NCI-H2081 (cell line): Measurements from ENCODE around the gene CD93.

Experiments
- DNase-seq, 2 experiments: peaks; one replicate each; lab custom pipeline; 2025; lab: John Stamatoyannopoulos, UW

CD93 gene, protein sequence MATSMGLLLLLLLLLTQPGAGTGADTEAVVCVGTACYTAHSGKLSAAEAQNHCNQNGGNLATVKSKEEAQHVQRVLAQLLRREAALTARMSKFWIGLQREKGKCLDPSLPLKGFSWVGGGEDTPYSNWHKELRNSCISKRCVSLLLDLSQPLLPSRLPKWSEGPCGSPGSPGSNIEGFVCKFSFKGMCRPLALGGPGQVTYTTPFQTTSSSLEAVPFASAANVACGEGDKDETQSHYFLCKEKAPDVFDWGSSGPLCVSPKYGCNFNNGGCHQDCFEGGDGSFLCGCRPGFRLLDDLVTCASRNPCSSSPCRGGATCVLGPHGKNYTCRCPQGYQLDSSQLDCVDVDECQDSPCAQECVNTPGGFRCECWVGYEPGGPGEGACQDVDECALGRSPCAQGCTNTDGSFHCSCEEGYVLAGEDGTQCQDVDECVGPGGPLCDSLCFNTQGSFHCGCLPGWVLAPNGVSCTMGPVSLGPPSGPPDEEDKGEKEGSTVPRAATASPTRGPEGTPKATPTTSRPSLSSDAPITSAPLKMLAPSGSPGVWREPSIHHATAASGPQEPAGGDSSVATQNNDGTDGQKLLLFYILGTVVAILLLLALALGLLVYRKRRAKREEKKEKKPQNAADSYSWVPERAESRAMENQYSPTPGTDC

GRCh38 chr20:23086056-23086566 lies at the start of gene CD93:
CD93 (minus strand) TSS chr20:23086324; CDS start chr20:23086192, 132 bp downstream.
- no peak for DNase-seq

GRCh38 chr20:23133560-23133998 lies 47.5 kb upstream of the CD93 start:
- DNase-seq: no peak

GRCh38 chr20:23132930-23133559 lies 46.9 kb upstream of the CD93 start:
- DNase-seq: no peak

- no peak for DNase-seq
These were observed 46.3 kb upstream of the CD93 start for GRCh38 chr20:23132293-23132929.

- DNase-seq: no peak
These were observed 45.6 kb upstream of the CD93 start for GRCh38 chr20:23131766-23132165.

DNA sequence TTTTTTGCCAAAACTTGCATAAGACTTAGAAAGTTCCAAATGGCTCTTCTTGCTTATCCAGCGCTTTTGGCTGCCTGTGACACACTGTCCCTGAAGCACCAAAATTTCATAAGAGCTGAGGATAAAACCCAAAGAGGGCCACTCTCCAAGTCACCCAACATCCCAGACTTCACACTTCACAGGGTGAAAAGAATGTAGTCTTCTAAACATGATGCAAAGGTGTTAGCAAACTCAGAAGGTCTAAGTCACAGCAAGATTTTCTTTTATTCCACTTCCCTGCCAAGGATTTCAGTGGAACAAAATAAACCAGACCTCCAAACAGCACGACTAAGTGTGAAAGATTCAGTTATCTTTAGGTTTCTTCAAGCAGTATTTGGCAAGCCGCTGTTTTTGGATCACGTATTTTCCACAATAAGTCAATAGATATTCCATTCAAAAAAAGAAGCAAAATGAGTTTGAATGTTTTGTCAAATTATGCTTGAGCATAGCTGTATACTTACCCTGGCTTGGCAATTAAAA lies 44.6 kb upstream of the CD93 start:
- no peak for DNase-seq

- no peak for DNase-seq
These were observed 43.9 kb upstream of the CD93 start for GRCh38 chr20:23129891-23130621.

GRCh38 chr20:23129266-23129665 lies 43.1 kb upstream of the CD93 start:
- no peak for DNase-seq

DNA sequence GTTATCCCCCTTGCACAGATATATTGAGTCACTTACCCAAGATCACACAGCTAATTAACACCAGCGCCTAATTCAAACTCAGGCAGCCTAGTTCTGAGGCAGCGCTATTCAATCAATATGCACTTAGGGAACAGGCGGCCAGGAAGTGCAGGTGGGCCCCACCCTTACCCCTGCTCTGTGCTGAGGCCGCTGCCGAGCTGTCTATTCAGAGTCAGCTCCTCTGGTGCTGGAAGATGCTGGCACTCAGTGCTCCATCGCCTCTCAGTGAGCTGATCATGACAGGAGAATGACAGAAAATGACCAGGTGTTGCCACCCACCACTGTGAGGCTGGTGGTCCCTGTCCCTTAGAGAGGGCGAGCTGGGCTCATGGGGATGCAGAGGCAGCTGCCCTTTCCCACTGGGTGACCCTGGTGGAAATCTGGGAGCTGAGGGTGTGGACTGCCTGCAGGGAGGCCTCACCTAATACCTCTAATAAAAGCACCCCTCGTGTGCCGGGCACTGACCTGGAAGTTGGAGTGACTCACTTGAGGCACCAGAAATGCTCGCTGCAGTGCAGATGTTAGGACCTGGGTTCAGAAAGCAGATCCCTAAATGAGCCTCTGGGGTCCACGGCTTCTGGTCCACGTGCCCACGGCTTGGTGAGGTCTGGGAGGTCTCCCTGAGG lies 42.5 kb upstream of the CD93 start:
- DNase-seq: no peak

- no peak for DNase-seq
These were observed 41.6 kb upstream of the CD93 start for GRCh38 chr20:23127506-23128279.

DNA sequence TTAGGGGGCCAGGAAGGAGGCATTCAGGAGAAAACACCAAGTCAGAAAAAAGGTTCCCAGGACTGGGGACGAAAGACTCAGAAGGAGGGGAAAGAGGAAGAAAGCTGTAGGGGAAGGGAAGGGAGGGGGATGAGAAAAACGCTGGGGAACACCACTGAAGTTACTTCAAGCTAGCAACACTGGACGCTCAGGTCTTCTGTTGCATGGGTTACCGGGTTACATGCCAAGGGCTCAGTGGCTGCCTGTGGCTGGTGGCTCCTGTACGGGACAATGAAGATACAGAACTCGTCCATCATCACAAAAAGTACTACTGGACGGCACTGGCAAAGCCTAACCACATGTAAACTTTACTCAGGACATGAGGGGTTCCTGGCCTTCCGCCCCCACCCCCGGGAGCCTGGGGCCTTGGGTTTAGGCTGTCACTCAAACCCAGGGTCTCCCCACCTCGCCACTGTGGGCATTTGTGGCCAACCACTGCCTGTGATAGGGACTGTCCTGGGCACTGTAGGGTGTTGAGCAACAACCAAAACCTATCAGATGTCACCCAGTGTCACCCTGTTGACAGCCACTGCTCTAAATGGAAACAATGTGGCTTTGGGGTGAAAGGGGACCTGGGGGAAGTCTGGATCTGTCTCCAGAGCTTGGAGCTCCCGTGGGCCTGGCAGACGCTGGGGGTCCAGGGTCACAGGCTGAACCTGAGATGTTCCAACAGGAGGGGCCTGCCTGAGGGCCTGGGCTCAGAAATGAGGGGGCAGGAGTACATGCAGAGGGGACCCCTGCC lies 40.3 kb upstream of the CD93 start:
- DNase-seq: no peak

DNA sequence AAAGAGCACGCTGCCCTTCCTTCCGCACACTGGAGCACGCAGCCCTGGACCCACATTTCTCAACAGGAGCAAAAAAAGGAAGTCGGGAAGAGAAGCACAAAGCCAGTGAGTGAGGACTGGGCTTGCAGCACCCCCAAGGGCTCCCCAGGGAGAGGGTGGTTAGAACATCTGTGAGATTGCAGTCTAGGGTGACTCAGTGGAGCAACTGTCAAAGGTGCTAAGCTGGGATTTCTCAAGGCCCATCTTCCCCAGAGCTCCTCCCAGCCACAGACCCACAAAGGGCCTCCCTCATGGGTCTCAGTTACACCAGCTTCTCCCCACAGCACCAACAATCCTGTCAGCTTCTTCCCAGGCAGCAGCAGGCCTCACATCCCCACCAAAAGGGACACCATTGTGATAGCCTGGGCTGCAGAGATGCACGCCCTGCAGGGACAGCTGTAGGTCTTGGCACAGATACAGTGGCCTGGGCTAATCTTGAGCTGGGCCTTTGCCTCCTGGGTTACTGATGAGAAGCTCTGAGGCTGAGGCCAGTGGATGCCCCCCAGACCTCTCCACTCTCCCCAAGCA lies 39.6 kb upstream of the CD93 start:
- DNase-seq: no peak

DNA sequence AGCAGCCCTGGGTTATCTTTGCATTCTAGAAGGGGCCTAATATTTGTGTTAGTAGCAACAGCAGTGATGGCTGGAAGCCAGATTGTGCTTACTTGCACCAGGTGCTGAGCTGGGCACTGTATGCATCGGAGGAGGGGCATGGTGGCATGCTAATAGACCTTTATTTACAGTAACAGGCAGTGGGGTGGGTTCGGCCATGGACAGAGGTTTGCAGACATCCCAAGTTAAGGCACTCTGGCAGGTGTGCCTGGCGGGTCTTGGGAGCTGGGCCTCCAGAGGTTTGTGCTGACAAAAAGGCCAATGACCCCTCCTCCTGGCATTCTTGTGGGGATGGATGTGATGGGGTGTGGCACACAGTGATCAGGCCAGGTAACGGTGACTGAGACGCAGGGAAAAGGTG lies 39.0 kb upstream of the CD93 start:
- peak; percentile 68 to 90 for DNase-seq

DNA sequence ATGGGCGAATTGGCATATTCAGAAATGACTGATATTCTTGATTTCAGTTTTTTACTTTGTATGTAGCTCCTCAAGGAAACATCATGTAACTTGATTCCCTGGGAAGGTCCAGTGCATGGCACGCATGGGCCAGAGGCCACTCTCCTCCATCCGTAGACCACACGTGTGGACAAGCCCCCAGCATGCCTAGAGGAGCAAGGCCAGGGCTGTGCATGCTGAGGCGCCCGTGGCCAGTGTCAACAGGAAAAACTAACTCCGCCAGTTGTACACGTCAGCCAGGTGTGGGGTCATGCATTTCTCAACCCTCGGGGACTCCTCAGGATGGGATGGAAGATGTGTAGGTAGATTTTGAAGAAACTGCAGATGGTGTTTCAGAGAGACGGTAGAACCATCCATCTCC lies 37.8 kb upstream of the CD93 start:
- no peak for DNase-seq

DNA sequence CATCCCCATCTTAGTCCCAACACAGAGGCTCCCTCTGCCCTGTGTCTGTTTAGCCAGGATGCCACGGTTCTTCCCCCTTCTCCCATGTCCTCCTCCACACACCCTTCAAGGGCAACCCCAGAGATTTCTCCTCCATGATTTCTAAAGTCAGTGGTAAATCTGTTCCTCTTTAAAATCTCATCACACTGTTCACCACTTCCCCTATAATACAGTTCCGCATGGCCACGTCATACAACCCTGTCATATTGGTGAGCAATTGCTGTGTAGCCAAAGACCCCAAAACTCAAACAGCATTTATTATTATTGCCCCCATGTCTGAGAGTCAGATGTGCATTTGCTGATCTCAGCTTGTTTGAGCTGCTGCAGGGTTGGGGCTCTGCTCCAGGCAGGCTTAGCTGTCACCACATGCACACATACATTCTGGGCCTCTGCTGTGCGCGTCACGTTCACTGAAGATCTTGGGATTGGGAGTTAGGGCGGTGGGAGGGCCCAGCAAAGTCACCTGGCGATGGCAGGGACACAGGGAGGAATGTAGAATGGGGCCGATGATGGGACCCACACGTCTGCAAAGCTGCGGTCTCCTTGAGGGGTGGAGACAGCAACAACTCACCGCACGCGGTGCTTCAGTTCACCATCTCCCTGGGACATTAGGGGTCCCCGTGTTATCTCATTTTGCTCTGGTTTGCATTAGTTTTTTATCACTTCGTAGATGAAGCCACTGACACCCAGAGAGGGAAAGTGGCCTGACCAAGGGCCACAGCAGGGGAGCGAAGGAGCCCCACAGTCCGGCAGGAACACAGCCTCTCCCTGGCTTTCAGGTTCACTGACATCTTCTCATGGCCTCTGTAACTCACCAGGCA lies 36.9 kb upstream of the CD93 start:
- DNase-seq: no peak

DNA sequence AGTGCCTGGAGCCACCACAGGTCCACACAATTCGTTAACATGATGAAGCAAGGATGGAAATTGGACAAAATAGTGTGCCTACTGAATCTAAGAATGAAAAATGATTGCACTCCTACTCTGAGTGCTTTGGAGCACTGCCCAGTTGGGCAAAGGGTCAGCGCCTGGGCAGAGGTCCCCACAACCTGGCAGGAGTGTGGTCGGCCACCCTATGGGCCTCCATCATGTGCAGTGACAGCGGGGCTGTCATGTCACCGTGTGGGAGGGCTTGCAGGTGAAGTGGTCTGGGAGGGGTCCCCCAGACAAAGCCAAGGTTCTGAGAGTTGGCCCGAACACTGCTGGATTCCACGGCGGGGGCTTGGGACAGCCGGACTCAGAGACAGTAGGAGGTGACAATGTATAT lies 36.2 kb upstream of the CD93 start:
- DNase-seq: no peak

- no peak for DNase-seq
These were observed 35.7 kb upstream of the CD93 start for GRCh38 chr20:23121751-23122320.
